ENCODE results near the gene KCNIP4. TPM values are rescaled to one million over a fixed set of nuclear protein-coding genes. Genes with fewer than 3 reads are reported as not detected.

The KCNIP4 gene
- total RNA-seq, 4 donors from 2014 or later, result not detected

DNA sequence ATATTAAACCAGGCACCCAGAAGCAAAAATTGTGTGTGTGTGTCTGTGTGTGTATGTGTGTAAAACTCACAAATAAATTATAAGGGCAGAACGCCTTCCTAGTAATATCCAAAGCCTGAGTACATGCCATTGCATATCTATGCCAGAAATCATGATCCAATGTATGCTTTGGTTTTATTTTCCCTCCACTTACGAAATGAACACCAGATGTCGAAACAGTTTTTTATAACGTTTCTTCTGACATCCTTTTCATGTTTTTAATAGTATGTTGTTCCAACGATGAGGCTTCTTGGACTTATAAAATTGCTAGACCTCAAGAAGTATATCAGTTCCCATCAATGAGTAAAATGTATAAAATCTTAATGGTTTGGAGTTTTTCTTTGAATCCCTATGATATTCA lies 55.4 kb downstream of the KCNIP4 start:
- no peak for DNase-seq (ENCODE audit: low spot score in 2 of 2)
- no peaks in the 10 kb centered on the region for H3K27me3 ChIP-seq
- no peaks in the 10 kb centered on the region for H3K36me3 ChIP-seq
- H3K27ac ChIP-seq, result no peak overlapping the region
- WGBS, 2 donors, result 55 to 56% methylated on average over 5 of the region's 5 CpGs
- TF ChIP-seq POLR2A (IDR thresholded peaks at IDR 0.05), result no peak
- TF ChIP-seq, protein P1, sequence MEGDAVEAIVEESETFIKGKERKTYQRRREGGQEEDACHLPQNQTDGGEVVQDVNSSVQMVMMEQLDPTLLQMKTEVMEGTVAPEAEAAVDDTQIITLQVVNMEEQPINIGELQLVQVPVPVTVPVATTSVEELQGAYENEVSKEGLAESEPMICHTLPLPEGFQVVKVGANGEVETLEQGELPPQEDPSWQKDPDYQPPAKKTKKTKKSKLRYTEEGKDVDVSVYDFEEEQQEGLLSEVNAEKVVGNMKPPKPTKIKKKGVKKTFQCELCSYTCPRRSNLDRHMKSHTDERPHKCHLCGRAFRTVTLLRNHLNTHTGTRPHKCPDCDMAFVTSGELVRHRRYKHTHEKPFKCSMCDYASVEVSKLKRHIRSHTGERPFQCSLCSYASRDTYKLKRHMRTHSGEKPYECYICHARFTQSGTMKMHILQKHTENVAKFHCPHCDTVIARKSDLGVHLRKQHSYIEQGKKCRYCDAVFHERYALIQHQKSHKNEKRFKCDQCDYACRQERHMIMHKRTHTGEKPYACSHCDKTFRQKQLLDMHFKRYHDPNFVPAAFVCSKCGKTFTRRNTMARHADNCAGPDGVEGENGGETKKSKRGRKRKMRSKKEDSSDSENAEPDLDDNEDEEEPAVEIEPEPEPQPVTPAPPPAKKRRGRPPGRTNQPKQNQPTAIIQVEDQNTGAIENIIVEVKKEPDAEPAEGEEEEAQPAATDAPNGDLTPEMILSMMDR (IDR thresholded peaks at IDR 0.05), result no peak
- no peak for TF ChIP-seq EP300 (IDR thresholded peaks at IDR 0.05)
- no peak overlapping the region for H3K4me3 ChIP-seq
- H3K4me1 ChIP-seq, result no peaks in the 10 kb centered on the region
- H3K9me3 ChIP-seq, result peaks cover 0 to 7% (median 0%) of the 10 kb centered on the region in 4 donors

DNA sequence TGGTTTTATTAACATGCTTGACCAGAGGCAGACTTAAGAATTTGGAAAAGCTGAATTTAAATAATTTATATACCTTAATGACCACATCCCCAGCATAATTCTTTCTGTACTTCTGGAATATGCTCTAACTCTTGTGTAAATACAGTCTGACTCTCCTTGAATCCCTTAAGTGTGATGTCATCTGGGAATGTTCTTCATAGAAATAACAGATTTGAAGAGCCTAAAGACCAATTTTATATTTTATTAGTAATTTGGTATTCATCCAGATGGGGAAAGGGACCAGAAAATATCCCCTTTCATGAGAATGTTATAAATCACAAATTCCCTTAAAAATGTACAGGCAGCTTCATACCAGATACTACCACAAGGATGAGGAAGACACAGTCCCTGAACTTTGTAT lies 58.3 kb downstream of the KCNIP4 start:
- no peak for DNase-seq (ENCODE audit: low spot score in 2 of 2)
- Histone ChIP-seq H3K9me3 (no peaks in the 10 kb centered on the region), H3K4me1 (no peaks in the 10 kb centered on the region), H3K27ac (no peak overlapping the region), H3K27me3 (no peaks in the 10 kb centered on the region), H3K4me3 (no peak overlapping the region), H3K36me3 (no peaks in the 10 kb centered on the region)
- TF ChIP-seq POLR2A (IDR thresholded peaks at IDR 0.05), result no peak
- no peak for TF ChIP-seq EP300 (IDR thresholded peaks at IDR 0.05)
- TF ChIP-seq, protein P1 (IDR thresholded peaks at IDR 0.05), result no peak

DNA sequence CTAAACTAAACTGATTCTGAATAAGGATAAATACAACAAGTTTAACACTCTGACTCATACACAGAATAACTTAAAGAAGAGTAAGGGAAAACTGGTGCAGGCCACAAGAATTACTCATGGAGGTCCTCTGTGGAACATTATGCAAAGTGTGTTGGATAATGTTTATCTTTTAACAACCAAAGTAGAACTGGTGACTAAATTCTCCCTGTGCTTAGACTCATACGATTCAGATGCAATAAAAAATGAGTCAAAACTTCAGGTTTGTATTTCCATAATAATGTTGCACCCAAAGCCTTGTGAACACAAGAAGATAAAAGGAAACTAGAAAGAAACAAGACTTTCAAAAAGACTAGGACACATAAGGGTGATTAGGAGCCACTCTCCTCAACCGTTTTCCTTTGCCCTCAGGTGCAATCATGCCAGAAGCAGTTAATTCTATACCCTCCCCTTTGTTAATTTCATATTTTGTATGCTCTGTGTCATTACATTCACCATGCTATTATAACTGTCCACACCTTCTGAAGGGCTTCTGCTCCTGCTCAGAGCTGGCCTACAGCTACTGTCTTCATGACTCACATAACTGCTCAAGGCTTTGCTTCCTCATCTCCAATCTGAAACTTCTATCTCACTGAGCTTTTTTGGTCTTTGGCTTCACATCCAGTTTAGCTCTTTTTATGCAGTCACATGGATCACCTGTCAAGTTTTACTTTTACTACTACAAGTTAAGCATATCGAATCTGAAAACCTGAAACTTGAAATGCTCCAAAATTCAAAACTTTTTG lies 60.2 kb downstream of the KCNIP4 start:
- 72 to 73% methylated on average over 3 of the region's 3 CpGs for WGBS, 2 donors
- H3K4me3 ChIP-seq, result no peak overlapping the region
- H3K27ac ChIP-seq, result no peak overlapping the region
- no peaks in the 10 kb centered on the region for H3K9me3 ChIP-seq
- no peak for DNase-seq (ENCODE audit: low spot score in 2 of 2)
- TF ChIP-seq EP300 (IDR thresholded peaks at IDR 0.05), result no peak
- TF ChIP-seq POLR2A (IDR thresholded peaks at IDR 0.05), result no peak
- TF ChIP-seq, protein P1 (IDR thresholded peaks at IDR 0.05), result no peak
- no peaks in the 10 kb centered on the region for H3K36me3 ChIP-seq
- no peaks in the 10 kb centered on the region for H3K27me3 ChIP-seq
- no peaks in the 10 kb centered on the region for H3K4me1 ChIP-seq

- Histone ChIP-seq H3K36me3 (no peaks in the 10 kb centered on the region), H3K27ac (no peak overlapping the region), H3K4me1 (no peaks in the 10 kb centered on the region), H3K4me3 (no peak overlapping the region), H3K9me3 (no peaks in the 10 kb centered on the region), H3K27me3 (no peaks in the 10 kb centered on the region)
- 79% methylated on average over 1 of the region's 1 CpG for WGBS, 2 donors
- TF ChIP-seq POLR2A (IDR thresholded peaks at IDR 0.05) (no peak), EP300 (IDR thresholded peaks at IDR 0.05) (no peak)
- TF ChIP-seq, protein P1 (IDR thresholded peaks at IDR 0.05), result no peak
- DNase-seq (ENCODE audit: low spot score in 2 of 2), result no peak
Observed at GRCh38 chr4:21887481-21887880, 61.1 kb downstream of the KCNIP4 start.

DNA sequence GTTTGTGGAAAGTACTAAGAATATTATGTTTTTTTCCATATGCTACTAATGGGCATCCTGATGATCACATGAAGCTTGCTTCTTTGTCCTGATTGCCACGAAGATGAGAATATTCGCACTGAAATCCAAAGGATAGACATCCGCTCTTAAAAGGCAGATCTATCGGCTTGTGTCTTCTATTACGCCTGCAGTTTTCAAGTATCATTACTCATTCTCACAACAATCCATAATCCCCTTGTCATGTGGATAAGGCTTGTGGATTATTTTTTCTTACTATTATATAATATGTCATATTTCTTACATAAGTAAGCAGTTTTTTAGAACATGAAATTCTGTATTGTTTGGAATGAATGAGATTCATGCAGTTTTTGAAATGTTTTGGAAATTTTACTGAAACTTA lies 62.8 kb downstream of the KCNIP4 start:
- no peaks in the 10 kb centered on the region for H3K4me1 ChIP-seq
- no peaks in the 10 kb centered on the region for H3K36me3 ChIP-seq
- no peak overlapping the region for H3K27ac ChIP-seq
- H3K9me3 ChIP-seq, result no peaks in the 10 kb centered on the region
- no peak overlapping the region for H3K4me3 ChIP-seq
- H3K27me3 ChIP-seq, result no peaks in the 10 kb centered on the region
- 79 to 83% methylated on average over 5 of the region's 5 CpGs for WGBS, 2 donors
- TF ChIP-seq EP300 (IDR thresholded peaks at IDR 0.05) (no peak), POLR2A (IDR thresholded peaks at IDR 0.05) (no peak)
- TF ChIP-seq, protein P1 (IDR thresholded peaks at IDR 0.05), result no peak
- no peak for DNase-seq (ENCODE audit: low spot score in 2 of 2)

Measured in tibial nerve (tissue), 4 donors.